GM19193 (cell line): ENCODE measurements around the gene TMEM143.

Source experiments
- POLR2A ChIP-seq: IDR thresholded peaks from 4 replicates; pipeline ENCODE4 v1.6.1; 2011; ENCODE audit not compliant: insufficient read depth, insufficient read length; ENCODE audit errors: extremely low read depth

Gene TMEM143

GRCh38 chr19:48329167-48329891 lies 34.4 kb downstream of the TMEM143 start:
- no peak for TF ChIP-seq POLR2A

- TF ChIP-seq POLR2A = peak; percentile 61
These were observed 38.4 kb downstream of the TMEM143 start, which contains the start of gene EMP3 for GRCh38 chr19:48325265-48325910. Gene EMP3 (plus strand): TSS chr19:48325552. CDS start chr19:48326845, 1,293 bp downstream.

- peak; percentile 89 for TF ChIP-seq POLR2A
These were observed 41.8 kb downstream of the TMEM143 start for GRCh38 chr19:48321622-48322591.

GRCh38 chr19:48321372-48321621 lies 42.4 kb downstream of the TMEM143 start:
- no peak for TF ChIP-seq POLR2A

- TF ChIP-seq POLR2A = no peak
These were observed 43.8 kb downstream of the TMEM143 start for GRCh38 chr19:48319647-48320541.

GRCh38 chr19:48318286-48318987 lies 45.3 kb downstream of the TMEM143 start:
- TF ChIP-seq POLR2A = no peak

- TF ChIP-seq POLR2A = no peak
These were observed 48.0 kb downstream of the TMEM143 start for GRCh38 chr19:48315712-48316111.

GRCh38 chr19:48311384-48311783 lies 52.4 kb downstream of the TMEM143 start:
- TF ChIP-seq POLR2A = no peak

GRCh38 chr19:48310227-48310626 lies 53.5 kb downstream of the TMEM143 start:
- no peak for TF ChIP-seq POLR2A

- no peak for TF ChIP-seq POLR2A
These were observed 54.8 kb downstream of the TMEM143 start for GRCh38 chr19:48308631-48309586.

GRCh38 chr19:48303866-48304265 lies 59.9 kb downstream of the TMEM143 start:
- no peak for TF ChIP-seq POLR2A

GRCh38 chr19:48303367-48303766 lies 60.4 kb downstream of the TMEM143 start:
- no peak for TF ChIP-seq POLR2A

GRCh38 chr19:48302600-48302959 lies 61.2 kb downstream of the TMEM143 start:
- TF ChIP-seq POLR2A = no peak

- TF ChIP-seq POLR2A = no peak
These were observed 61.7 kb downstream of the TMEM143 start for GRCh38 chr19:48301886-48302599.
